MG63 (cell line): Measurements from ENCODE around the gene CAPZB. TPM values are rescaled to one million over a fixed set of nuclear protein-coding genes. Genes with fewer than 3 reads are reported as not detected.
"Not testable (repeated sequence)": the region's sequence is repeated elsewhere in the genome, so short reads cannot be mapped to it uniquely, and the experiment has no call there.

Experiments used
- DNase-seq: peaks from one replicate; pipeline ENCODE4 v3.0.0-alpha.2; 2020
- H3K27me3 ChIP-seq: fragments of 250-450 bp; sonication (Bioruptor Pico); 2 replicates; pipeline ENCODE4 v1.5.1; 2020; ENCODE audit warnings: mild to moderate bottlenecking, moderate library complexity
- H3K36me3 ChIP-seq: fragments of 250-450 bp; sonication (Bioruptor Pico); 2 replicates; pipeline ENCODE4 v1.5.1; 2020; ENCODE audit warnings: mild to moderate bottlenecking, moderate library complexity
- H3K4me3 ChIP-seq: fragments of 250-450 bp; sonication (Bioruptor Pico); 2 replicates; pipeline ENCODE4 v1.5.1; 2020; ENCODE audit warnings: mild to moderate bottlenecking, moderate library complexity
- H3K9me3 ChIP-seq: fragments of 250-450 bp; sonication (Bioruptor Pico); 2 replicates; pipeline ENCODE4 v1.5.1; 2020; ENCODE audit warnings: mild to moderate bottlenecking, moderate library complexity
- total RNA-seq: library from RNA; depleted of rRNA; stranded (reverse); fragments of >200 nt; shearing (Covaris generic); gene quantifications from 2 replicates; pipeline ENCODE4 v1.2.3, GENCODE V29; 2014; ENCODE audit warnings: low replicate concordance; rRNA removed

CAPZB gene
- total RNA-seq, 1 experiment from 2014 or later = 357 TPM

GRCh38 chr1:19307794-19308508 is 177.4 kb downstream of the CAPZB start:
- no peak overlapping the region for H3K4me3 ChIP-seq
- peaks cover 33% of the 10 kb centered on the region for H3K36me3 ChIP-seq

GRCh38 chr1:19306941-19307340 is 178.4 kb downstream of the CAPZB start:
- Histone ChIP-seq H3K36me3 (peaks cover 35% of the 10 kb centered on the region), H3K4me3 (no peak overlapping the region), H3K27me3 (no peaks in the 10 kb centered on the region), H3K9me3 (no peaks in the 10 kb centered on the region)
- no peak for DNase-seq

More at GRCh38 chr1:19307794-19308508, 177.4 kb downstream of the CAPZB start:
- no peak for DNase-seq
- Histone ChIP-seq H3K27me3 (no peaks in the 10 kb centered on the region), H3K9me3 (no peaks in the 10 kb centered on the region)

GRCh38 chr1:19305880-19306279 is 179.5 kb downstream of the CAPZB start:
- DNase-seq = no peak
- H3K36me3 ChIP-seq = peaks cover 35% of the 10 kb centered on the region
- no peak overlapping the region for H3K4me3 ChIP-seq
- H3K9me3 ChIP-seq = no peaks in the 10 kb centered on the region
- H3K27me3 ChIP-seq = no peaks in the 10 kb centered on the region

GRCh38 chr1:19304081-19304480 is 181.3 kb downstream of the CAPZB start:
- H3K9me3 ChIP-seq = not testable (repeated sequence)
- peaks cover 32% of the 10 kb centered on the region for H3K36me3 ChIP-seq

GRCh38 chr1:19300211-19300610 is 185.1 kb downstream of the CAPZB start:
- H3K36me3 ChIP-seq = peaks cover 12% of the 10 kb centered on the region
- no peak for DNase-seq
- no peaks in the 10 kb centered on the region for H3K27me3 ChIP-seq
- no peak overlapping the region for H3K4me3 ChIP-seq
- no peaks in the 10 kb centered on the region; the same call in 1 of the 2 replicates for H3K9me3 ChIP-seq

More at GRCh38 chr1:19304081-19304480, 181.3 kb downstream of the CAPZB start:
- H3K4me3 ChIP-seq, H3K27me3 ChIP-seq, DNase-seq: not testable (repeated sequence)

- Histone ChIP-seq H3K27me3 (no peaks in the 10 kb centered on the region), H3K36me3 (no peaks in the 10 kb centered on the region), H3K9me3 (no peaks in the 10 kb centered on the region; the same call in 1 of the 2 replicates), H3K4me3 (no peak overlapping the region)
- no peak for DNase-seq
Measured at GRCh38 chr1:19294638-19295037, 190.7 kb downstream of the CAPZB start.

GRCh38 chr1:19289244-19289643 is 196.1 kb downstream of the CAPZB start:
- Histone ChIP-seq H3K27me3 (no peaks in the 10 kb centered on the region), H3K4me3 (no peak overlapping the region), H3K36me3 (no peaks in the 10 kb centered on the region), H3K9me3 (no peaks in the 10 kb centered on the region)
- no peak for DNase-seq

Other genes starting within 250 kb of the CAPZB start
- 43.8 and 49.6 TPM in 2 replicates for gene EMC1, start 234.0 kb downstream of the CAPZB start, total RNA-seq
- gene MRTO4, start 233.7 kb downstream of the CAPZB start, total RNA-seq = 97.4 and 130 TPM in 2 replicates
- 0.95 TPM in 1 of 2 replicates, not detected in the other for gene AKR7A3, start 196.8 kb downstream of the CAPZB start, total RNA-seq
- gene AKR7A2, start 173.4 kb downstream of the CAPZB start, total RNA-seq = 62.1 and 83.3 TPM in 2 replicates
- gene SLC66A1, start 173.2 kb downstream of the CAPZB start, total RNA-seq = 15.9 and 19.9 TPM in 2 replicates
- 38.0 and 75.9 TPM in 2 replicates for gene NBL1, start 158.8 kb upstream of the CAPZB start, total RNA-seq
- not detected in 2 replicates for gene HTR6, start 179.3 kb upstream of the CAPZB start, total RNA-seq